ENCODE results near the gene CFAP206.

CFAP206 gene

GRCh38 chr6:87420360-87420759, 12.6 kb downstream of the CFAP206 start:
- no peak for DNase-seq (ENCODE audit: low read depth)
- H3K4me3 ChIP-seq (ENCODE audit: low read length) = no peak overlapping the region
- TF ChIP-seq CTCF (conservative IDR thresholded peaks at IDR 0.05; ENCODE audit: low read depth, low read length) = no peak

DNA sequence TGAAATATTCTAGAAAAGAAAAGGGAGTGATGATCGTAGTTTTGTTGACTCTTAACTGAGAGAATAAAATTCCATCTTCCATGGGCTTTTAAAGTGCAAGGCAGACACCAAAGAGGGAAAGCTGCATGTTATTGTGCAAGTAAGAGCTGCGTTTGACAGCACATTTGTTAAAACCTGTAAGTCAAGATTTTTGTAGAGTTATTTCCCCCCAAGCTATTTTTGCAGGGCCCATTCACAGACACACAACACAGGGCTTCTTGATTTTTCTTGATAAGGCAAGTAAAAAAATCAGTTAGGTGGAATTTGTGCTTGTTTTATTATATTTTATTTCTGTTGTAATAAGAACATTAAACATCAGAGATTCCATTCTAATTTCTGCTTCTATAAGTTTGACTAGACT, 13.8 kb downstream of the CFAP206 start:
- no peak for DNase-seq (ENCODE audit: low read depth)
- no peak for TF ChIP-seq CTCF (conservative IDR thresholded peaks at IDR 0.05; ENCODE audit: low read depth, low read length)
- H3K4me3 ChIP-seq (ENCODE audit: low read length) = no peak overlapping the region

DNA sequence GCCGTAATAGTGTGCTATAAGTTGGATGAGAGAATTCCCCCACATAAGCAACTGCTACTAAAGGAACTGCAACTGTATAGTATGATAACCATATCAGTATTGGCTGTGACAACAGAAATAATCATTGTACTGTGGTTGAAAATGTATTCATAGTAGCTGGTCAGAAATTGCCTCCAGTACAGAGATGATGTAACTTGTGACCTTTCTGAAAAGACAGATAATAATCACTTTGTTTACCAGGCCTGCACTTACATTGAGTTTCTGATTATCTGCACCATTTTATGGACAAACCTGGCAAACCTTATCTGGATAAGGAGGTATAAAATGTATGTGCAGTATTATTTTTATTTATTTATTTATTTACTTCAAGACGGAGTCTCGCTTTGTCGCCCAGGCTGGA, 19.0 kb downstream of the CFAP206 start:
- TF ChIP-seq CTCF (conservative IDR thresholded peaks at IDR 0.05; ENCODE audit: low read depth, low read length) = no peak

DNA sequence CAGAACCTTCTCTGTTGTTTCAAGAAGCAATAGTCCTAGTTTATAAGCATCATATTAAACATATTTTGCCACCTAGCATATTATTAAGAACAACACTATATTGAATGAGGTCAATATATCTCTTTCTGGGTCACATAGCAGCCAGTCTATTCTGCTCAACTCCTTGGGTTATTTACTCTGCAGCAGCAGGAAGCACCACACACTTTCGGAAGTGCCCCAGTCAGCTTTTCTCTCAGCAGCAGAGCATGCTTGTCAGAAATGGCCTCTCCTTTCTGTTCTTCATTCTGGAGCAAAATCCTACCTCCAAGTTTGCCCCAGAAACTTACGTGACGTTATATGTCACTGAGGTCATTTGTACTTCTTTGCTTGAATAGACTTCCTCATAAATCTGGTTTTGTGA, 22.7 kb downstream of the CFAP206 start:
- no peak for DNase-seq (ENCODE audit: low read depth)
- TF ChIP-seq CTCF (conservative IDR thresholded peaks at IDR 0.05; ENCODE audit: low read depth, low read length) = no peak
- H3K4me3 ChIP-seq (ENCODE audit: low read length) = no peak overlapping the region

More for the DNA sequence above, 19.0 kb downstream of the CFAP206 start:
- no peak overlapping the region for H3K4me3 ChIP-seq (ENCODE audit: low read length)
- no peak for DNase-seq (ENCODE audit: low read depth)

- TF ChIP-seq CTCF (conservative IDR thresholded peaks at IDR 0.05; ENCODE audit: low read depth, low read length) = no peak
- H3K4me3 ChIP-seq (ENCODE audit: low read length) = no peak overlapping the region
- no peak for DNase-seq (ENCODE audit: low read depth)
Measured at GRCh38 chr6:87431263-87431662, 23.5 kb downstream of the CFAP206 start.

GRCh38 chr6:87436435-87436834, 28.7 kb downstream of the CFAP206 start:
- DNase-seq (ENCODE audit: low read depth) = peak; percentile 39
- H3K4me3 ChIP-seq (ENCODE audit: low read length) = no peak overlapping the region
- TF ChIP-seq CTCF (conservative IDR thresholded peaks at IDR 0.05; ENCODE audit: low read depth, low read length) = no peak

DNA sequence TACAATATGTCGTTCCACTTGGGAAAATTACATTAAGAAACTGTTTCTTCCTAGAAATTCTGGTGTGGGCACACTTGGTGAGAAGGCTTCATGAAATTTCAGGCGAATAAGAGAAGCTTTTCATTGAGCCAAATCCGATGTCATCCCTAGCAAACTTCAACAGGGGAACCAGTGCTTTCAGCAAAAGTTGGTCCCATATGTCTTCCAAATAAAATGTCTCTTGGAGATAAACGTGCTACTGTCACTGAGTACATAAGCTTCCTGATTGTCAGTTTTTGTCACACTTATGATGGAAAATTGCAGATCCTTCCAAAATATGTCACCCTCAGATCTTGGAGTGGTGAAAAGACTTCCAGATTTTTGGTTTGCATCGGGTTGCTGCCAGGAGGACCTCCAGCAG, 33.9 kb downstream of the CFAP206 start:
- no peak for TF ChIP-seq CTCF (conservative IDR thresholded peaks at IDR 0.05; ENCODE audit: low read depth, low read length)
- H3K4me3 ChIP-seq (ENCODE audit: low read length) = no peak overlapping the region
- no peak for DNase-seq (ENCODE audit: low read depth)
